SHP77 (cell line): ENCODE results near the gene CCNG2.
A peak's percentile ranks its signal among the peaks of the same experiment; 100 is the strongest.
"Not testable (repeated sequence)": the region's sequence is repeated elsewhere in the genome, so short reads cannot be mapped to it uniquely, and the experiment has no call there.

ENCODE experiments used
- DNase-seq, 2 experiments: peaks; one replicate each; lab custom pipeline; 2025; lab: John Stamatoyannopoulos, UW

CCNG2 gene

GRCh38 chr4:77156912-77157858, at the start of gene CCNG2:
CCNG2 (plus strand) TSS chr4:77157207; CDS start chr4:77158533, 1,326 bp downstream.
- DNase-seq, result peak; percentile 84 to 93

- DNase-seq, result no peak
These were observed 46.3 kb upstream of the CCNG2 start for GRCh38 chr4:77110730-77111129.

GRCh38 chr4:77113069-77113468, 43.9 kb upstream of the CCNG2 start:
- DNase-seq, result no peak

DNA sequence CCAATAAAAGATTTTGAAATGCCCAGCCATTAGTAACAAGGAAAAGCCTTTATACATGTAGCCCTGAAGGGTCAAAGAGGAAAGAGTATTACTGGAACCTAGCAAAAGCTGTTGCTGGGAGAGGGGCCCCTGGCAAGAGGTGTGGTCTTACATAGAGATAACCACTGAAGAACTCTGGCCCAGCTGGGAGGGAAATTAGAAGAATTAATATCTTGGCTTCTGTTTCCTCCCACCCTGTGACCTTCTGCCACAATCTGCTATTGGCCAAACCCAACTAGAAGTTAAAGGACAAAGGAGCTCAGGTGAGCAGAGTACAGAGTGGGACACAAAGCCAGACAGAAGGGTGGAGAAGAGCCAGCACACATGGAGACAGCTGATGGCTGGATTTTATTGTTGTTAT, 39.3 kb upstream of the CCNG2 start:
- no peak for DNase-seq

DNA sequence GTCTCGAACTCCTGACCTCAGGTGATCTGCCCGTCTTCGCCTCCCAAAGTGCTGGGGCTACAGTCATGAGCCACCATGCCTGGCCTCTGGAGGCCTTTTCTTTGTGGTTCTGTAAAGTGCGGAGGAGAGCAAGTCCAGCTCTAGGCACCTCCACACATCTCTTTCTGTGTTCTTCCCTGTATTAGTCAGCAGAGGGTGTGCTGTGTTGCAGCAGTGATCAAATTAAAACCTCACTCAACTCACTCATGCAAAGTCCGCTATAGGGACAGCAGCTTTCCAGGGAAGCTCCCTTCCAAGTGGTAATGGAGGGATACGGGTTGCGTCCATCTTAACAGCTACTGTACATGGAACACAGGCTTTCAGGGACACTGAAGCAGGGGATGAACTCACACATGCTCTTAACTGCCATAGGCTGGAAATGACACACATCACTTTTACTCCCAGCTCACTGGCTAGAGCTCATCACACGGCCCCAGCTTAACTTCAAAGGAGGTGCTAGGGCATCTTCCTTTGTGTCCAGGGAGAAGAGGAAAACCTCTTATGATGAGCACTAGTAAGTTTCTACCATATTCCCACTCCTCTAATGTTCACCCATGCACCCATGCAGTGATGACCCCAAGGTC, 36.0 kb upstream of the CCNG2 start:
- DNase-seq, result no peak

DNA sequence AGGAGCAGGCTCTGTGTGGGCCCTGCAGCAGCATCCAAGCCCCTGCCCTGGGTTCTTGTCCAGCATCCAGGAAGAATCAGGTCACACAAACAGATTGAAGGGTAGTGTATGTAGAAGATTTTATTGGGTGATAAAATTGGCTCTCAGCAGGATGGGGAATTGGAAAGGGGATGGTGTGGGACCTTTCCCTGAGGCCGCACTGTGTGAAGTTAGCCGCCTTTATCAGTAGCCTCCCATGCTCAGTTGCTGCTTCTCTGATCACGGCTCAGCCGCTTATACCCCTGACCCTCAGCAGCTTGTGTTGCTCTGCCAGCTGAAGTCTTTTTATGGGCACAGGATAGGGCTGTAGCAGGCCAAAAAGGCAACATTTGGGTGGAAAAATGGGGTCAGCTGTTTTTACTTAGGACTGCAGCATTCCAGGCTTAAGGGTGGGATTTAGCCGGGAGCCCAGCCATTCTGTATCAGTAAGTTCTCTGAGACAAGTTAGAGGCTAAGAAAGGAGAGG, 35.2 kb upstream of the CCNG2 start:
- DNase-seq, result no peak

DNA sequence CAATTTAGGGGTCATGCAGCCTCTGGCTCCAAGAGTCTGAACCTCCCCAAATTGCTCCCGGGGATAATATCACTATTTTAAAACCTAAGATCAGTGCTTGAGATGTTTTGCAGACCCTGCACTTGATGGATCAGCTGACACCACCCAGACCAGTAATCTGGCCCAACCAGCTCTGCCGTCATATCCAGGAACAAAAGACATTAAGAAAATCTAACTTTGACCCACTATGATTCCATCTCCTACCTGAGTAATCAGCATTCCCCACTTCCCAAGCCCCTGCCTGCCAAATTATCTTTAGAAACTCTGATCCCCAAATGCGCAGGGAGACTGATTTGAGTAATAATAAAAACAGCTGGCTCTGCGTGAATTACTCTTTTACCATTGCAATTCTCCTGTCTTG, 34.4 kb upstream of the CCNG2 start:
- DNase-seq, result no peak

DNA sequence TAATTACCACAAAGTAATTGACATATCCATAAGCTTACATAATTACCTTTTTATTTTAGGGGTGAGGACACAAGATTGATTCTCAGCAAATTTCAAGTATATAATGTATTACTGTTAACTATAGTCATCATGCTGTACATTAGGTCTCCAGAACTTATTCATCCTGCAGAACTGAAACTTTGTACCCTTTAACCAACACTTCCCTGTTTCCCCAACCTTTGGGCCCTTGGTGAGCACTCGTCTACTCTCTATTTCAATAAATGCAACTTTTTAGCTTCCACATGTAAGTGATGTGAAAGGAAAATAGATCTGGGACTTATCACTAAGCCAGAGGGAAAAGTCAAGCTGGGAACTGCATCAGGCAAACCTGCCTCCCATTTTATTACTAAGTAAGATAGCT, 33.6 kb upstream of the CCNG2 start:
- no peak for DNase-seq

- DNase-seq, result no peak
These were observed 32.4 kb upstream of the CCNG2 start for GRCh38 chr4:77124576-77124975.

- DNase-seq, result no peak
These were observed 31.0 kb upstream of the CCNG2 start for GRCh38 chr4:77125961-77126360.

DNA sequence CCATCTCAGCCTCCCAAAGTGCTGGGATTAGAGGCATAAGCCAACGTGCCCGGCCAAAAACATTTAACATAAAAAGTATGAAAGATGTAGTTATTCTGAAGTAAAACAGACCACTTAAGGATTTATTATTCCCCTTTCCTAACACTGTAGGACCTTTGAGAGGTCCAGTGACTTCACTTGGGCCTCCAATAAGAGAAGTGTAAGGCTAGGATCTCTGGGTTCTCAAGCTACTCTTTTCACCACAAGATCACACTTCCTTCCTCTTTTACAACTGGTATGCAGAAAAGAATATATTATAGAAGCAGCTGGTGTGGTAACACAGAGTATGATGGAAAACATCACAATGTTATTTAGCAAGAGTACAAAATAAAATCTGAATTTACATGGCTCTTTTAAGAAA, 30.2 kb upstream of the CCNG2 start:
- no peak for DNase-seq

DNA sequence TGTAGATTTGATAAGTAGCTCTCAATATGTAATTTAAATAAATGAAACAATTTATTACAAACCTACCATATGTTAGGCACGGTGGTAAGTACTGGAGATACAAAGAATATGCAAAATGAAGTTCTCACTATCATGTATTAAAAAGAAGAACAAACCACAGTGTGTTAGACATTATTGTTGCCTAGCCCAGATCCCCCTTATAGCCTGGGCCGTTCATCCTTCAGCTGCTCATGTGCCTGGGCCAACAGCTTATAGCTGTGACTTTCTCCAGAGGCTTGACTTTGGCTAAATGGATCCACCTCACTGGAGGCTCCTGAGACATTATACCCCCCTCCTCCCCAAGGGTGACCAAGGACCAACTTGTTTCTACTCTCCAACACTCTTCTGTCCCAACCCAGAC, 29.8 kb upstream of the CCNG2 start:
- DNase-seq, result no peak

DNA sequence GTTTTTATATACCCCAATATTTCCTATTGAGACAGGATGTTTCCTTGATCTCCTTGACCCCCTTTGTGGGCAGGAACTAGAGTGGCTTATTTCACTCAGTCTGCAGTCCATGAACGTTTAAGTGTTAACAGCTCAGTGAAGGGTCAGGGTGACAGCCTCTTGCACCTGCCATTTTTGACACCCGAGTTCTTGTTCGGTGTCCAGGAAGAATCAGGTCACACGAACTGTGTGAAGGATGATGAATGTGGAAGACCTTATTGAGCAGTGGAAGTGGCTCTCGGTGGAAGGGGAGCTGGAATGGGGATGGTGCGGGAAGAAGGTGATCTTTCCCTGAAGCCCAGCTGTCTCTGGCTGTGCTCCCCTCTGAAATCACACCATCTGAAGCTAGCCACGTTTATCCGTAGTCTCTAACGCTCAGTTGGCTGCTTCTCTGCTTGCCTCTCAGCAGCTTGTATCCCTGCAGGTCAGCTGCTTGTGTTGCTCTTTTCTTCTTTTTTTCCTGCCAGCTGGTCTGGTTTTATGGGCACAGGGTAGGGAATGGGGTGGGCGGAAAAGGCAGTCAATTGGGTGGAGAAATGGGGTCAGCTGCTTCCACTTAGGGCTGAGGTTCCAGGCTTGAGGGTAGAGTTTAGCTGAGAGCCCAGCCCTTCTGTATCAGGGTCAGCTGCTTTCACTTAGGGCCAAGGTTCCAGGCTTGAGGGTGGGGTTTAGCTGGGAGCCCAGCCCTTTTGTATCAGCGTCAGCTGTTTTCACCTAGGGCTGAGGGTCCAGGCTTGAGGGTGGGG, 29.0 kb upstream of the CCNG2 start:
- DNase-seq, result no peak

- DNase-seq, result no peak
These were observed 24.2 kb upstream of the CCNG2 start for GRCh38 chr4:77132652-77133312.

DNA sequence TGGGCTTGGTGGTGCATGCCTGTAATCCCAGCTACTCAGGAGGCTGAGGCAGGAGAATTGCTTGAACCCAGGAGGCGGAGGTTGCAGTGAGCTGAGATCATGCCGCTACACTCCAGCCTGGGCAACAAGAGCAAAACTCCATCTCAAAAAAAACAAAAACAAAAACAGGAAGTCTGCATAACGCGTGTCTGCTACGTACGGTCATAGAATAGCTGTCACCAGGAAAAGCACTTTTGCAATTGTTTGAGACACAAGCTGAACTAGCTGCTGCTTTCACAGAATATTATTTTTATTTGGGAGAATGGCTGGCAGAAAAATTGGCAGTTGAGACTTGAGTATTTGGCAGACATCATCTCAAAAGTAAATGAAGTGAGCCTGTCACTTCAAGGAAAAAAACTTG, 19.6 kb upstream of the CCNG2 start:
- DNase-seq, result not testable (repeated sequence)

GRCh38 chr4:77141964-77142645, 14.9 kb upstream of the CCNG2 start:
- DNase-seq, result no peak

DNA sequence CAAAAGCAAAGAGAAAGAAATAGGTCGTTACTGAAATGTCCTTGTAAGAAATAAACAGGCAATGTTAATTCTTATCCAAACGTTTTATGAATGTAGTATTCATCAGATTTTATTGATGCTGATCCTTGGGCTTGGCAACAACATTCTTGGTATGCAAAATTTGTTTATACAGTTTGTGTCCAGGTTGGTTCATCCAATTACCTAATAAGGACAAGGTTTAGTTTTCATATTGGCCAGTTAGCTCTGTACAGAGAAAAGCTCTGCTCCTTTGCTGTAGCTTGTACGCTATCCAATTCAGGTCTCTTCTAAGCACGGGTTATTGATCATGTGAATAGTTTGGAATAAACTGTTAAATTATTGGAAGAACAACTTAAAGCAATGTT, 14.4 kb upstream of the CCNG2 start:
- no peak for DNase-seq

DNA sequence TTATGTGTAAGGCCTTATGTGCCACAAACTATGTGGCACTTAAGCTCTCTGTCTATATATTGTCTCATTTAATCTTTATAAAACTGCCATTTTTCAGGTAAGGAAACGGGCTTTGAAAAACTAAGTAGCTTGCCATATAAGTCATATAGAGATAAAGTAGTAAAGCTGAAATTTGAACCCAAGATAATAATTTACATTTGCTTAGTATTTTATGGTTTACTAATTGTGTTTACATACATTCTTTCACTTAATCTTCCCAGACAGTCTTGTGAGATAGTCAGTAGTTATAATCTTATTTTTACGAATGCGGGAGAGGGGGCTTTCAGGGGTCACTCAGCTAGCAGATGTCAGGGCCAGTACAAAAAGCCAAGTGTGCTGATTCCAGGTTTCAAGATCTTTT, 13.9 kb upstream of the CCNG2 start:
- DNase-seq, result no peak

DNA sequence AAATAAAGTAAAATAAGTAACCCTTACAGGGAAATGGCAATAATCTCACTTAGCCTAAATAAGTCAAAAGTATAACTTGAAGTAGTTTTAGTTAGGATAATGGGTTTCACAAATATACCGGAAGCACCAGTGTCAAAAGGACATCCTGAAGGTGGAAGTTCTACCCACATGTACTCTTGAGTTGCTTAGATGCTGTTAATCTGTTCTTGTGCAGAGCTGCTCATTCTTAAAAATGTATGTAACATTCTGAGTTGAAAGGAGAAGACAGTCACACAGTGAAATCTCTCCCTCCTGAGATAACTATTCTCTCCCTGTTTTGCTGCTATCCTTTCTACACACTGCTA, 11.2 kb upstream of the CCNG2 start:
- DNase-seq, result no peak

- no peak for DNase-seq
These were observed 10.6 kb upstream of the CCNG2 start for GRCh38 chr4:77146186-77147078.
